GM12891 (cell line): ENCODE measurements around the gene INAVA.
"Not testable (repeated sequence)": the region's sequence is repeated elsewhere in the genome, so short reads cannot be mapped to it uniquely, and the experiment has no call there.

Experiments
- DNase-seq: peaks from one replicate; pipeline ENCODE4 v3.0.0; 2011; ENCODE audit warnings: low spot score; ENCODE audit not compliant: insufficient read length
- FAIRE-seq: peaks from 2 replicates; lab custom pipeline; 2011; peaks lifted over from hg19 to GRCh38; lab: Jason Lieb, UNC
- PAX5 ChIP-seq: IDR thresholded peaks from 2 replicates; pipeline ENCODE4 v1.6.1; 2011; ENCODE audit warnings: low read length, moderate library complexity, mild to moderate bottlenecking; ENCODE audit not compliant: insufficient read depth, severe bottlenecking
- POLR2A ChIP-seq: IDR thresholded peaks from 2 replicates; pipeline ENCODE4 v1.6.1; 2011; ENCODE audit warnings: low read depth, low read length, control low read depth
- POLR2AphosphoS5 ChIP-seq: IDR thresholded peaks from 2 replicates; pipeline ENCODE4 v1.6.1; 2011; ENCODE audit warnings: low read depth, low read length, control low read depth
- POU2F2 ChIP-seq: IDR thresholded peaks from 2 replicates; pipeline ENCODE4 v1.6.1; 2011; ENCODE audit warnings: low read depth, mild to moderate bottlenecking, control low read depth, low read length, moderate library complexity
- SPI1 ChIP-seq: IDR thresholded peaks from 2 replicates; pipeline ENCODE4 v1.6.1; 2011; ENCODE audit warnings: low read depth, low read length, control low read depth
- TAF1 ChIP-seq: IDR thresholded peaks from 2 replicates; pipeline ENCODE4 v1.6.1; 2011; ENCODE audit warnings: low read depth, low read length, control low read depth

INAVA gene

DNA sequence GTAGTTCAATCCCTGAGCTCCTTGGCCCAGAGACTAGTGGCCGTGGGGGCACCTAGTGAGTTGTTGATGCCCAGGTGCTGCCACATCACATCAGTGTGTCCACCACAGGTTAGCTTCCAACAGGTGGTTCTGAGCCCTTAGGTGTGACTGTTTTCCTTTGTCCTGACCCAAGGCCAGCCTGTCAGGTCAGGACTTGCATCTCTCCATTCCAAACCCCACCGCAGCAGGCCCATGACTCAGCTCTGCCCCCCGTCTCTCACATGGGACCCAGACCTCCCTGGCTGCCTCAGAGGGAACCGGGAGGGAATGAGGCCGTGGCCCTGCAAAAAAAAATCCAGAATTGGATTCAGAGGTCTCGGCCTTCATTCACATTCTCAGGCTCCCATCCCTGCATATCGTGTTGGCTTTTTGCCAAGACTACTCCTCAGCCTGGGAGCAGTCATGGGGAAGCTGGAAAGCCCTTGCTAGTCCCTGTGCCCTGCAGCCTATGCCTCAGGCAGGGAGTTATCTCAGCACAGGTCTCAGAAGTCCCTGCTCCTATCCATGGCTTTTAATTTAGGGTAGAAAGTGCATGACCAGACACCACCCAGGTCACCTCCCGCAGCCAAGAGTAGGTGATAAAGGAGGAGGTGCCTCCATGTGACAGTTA, 7.2 kb downstream of the INAVA start:
- no peak for TF ChIP-seq PAX5
- TF ChIP-seq POLR2A, result no peak
- TF ChIP-seq POU2F2, result no peak
- TF ChIP-seq POLR2AphosphoS5, result no peak
- no peak for TF ChIP-seq SPI1
- no peak for TF ChIP-seq TAF1
- DNase-seq (no peak), FAIRE-seq (no peak)

DNA sequence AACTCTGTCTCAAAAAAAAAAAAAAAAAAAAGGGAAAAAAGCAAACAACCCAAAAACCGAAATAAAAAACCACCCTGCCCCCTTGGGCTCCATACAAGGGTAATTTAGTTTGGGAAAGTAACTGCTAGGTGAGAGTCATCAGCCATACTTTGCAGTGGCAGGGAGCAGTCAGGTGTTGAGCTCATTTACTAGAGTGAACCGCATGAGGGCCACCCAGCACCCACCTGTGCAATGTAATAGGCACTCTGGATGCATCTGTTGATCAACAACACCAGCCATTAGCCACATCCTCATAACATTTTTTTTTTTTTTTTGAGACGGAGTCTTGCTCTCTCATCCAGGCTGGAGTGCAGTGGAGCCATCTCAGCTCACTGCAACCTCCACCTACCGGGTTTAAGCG, 9.1 kb downstream of the INAVA start:
- TF ChIP-seq POLR2AphosphoS5 (no peak), PAX5 (no peak), POLR2A (no peak), SPI1 (no peak), POU2F2 (no peak), TAF1 (no peak)
- DNase-seq, result no peak
- no peak for FAIRE-seq

- TF ChIP-seq POU2F2 (no peak), PAX5 (no peak), POLR2AphosphoS5 (no peak), POLR2A (no peak), SPI1 (no peak), TAF1 (no peak)
- DNase-seq (no peak), FAIRE-seq (no peak)
Measured at GRCh38 chr1:200904772-200905171, 10.1 kb downstream of the INAVA start.

DNA sequence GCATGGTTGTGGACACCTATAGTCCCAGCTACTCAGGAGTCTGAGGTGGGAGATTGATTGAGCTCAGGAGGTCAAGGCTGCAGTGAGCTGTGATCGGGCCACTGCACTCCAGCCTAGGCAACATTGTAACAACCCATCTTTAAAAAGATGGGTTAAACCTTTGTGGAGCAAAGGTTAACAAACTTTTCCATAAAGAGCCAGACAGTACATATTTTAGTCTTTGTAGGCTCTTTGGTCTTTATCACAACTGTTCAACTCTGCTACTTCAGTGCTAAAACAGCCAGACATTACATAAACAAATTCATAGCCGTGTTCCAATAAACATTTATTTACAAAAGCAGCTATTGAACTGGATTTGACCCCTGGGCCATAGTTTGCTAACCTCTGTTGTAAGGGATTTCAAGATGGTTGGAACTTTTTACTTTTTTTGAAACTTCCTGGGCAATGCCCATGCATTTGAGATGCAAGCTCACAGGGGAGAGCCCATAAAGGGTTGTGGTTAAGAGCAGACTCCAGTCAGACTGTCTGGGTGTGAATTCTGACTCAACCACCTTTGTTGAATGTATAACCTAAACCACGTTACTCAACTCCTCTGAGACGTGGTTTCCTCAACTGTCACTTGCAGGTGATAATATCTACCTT, 10.8 kb downstream of the INAVA start:
- TF ChIP-seq POLR2AphosphoS5, result no peak
- FAIRE-seq (peak; percentile 69), DNase-seq (no peak)

- FAIRE-seq (no peak), DNase-seq (no peak)
- TF ChIP-seq POLR2AphosphoS5 (no peak), TAF1 (no peak), SPI1 (no peak), POU2F2 (no peak), POLR2A (no peak), PAX5 (no peak)
Measured at GRCh38 chr1:200906491-200906890, 11.8 kb downstream of the INAVA start.

- FAIRE-seq (peak; percentile 74), DNase-seq (peak; percentile 58)
- TF ChIP-seq TAF1, result no peak
- TF ChIP-seq SPI1, result peak; percentile 83
Measured at GRCh38 chr1:200907611-200908097, 13.0 kb downstream of the INAVA start.

GRCh38 chr1:200908191-200908868, 13.6 kb downstream of the INAVA start:
- FAIRE-seq (no peak), DNase-seq (no peak)
- TF ChIP-seq PAX5 (no peak), SPI1 (no peak), POLR2A (no peak), TAF1 (no peak), POU2F2 (no peak), POLR2AphosphoS5 (no peak)

DNA sequence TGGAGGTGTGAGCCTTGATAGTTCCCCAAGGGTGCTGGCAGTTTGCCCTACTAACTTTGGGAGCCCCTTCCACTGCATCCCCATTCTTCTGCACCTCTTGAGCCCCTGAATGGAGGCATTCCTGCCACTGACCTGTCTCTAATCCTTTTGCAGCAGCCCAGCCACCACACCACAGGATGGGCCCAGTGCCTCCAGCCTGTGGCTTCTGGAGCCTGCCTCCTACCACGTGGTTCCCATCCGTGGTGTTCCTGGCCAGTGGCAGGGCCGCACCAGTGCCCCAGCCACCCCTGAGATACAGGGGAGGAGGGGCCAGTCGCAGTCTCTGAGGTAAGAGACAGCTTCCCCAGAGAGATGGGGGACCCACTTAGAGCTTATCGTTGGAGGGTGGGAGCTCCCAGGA, 14.4 kb downstream of the INAVA start:
- TF ChIP-seq POLR2AphosphoS5 (no peak), POLR2A (no peak), TAF1 (no peak), SPI1 (no peak), POU2F2 (no peak), PAX5 (no peak)
- DNase-seq (no peak), FAIRE-seq (no peak)

DNA sequence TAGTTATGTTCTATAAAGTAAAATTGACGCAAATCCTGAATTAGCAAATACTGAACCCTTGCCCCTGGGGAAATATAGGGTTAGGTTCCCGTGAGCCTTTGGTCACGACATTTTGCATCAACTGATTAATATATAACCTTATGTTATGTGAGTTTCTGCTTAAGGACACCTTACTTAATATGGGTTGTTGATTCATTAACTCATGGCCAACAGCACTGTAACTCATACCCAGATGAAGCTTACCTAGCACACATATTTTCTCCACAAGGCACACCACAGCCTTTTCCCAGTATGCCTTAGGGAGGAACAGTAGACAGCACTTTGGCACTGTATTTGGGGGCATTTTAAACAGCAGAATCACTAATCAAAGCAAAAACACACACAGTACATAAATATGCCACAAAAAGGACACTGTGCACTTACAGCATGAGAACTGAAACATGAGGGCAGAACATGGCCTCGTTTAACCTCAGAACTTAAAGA, 15.1 kb downstream of the INAVA start:
- TF ChIP-seq POLR2AphosphoS5, result no peak
- TF ChIP-seq POLR2A, result no peak
- no peak for TF ChIP-seq SPI1
- TF ChIP-seq TAF1, result no peak
- TF ChIP-seq PAX5, result no peak
- no peak for TF ChIP-seq POU2F2
- DNase-seq (no peak), FAIRE-seq (no peak)

GRCh38 chr1:200911361-200911760, 16.7 kb downstream of the INAVA start:
- DNase-seq (no peak), FAIRE-seq (no peak)
- TF ChIP-seq TAF1 (no peak), POLR2AphosphoS5 (no peak), PAX5 (no peak), POLR2A (no peak), SPI1 (no peak), POU2F2 (no peak)

- FAIRE-seq, result not testable (repeated sequence)
Measured at GRCh38 chr1:200911936-200912335, 17.2 kb downstream of the INAVA start.

More at GRCh38 chr1:200911936-200912335, 17.2 kb downstream of the INAVA start:
- DNase-seq, result not testable (repeated sequence)
